Muscle of leg (tissue), 11 donors: ENCODE results near the gene INTS11. TPM values are rescaled to one million over a fixed set of nuclear protein-coding genes. Genes with fewer than 3 reads are reported as not detected.

Source experiments
- DNase-seq: peaks from one replicate; pipeline ENCODE4 v3.0.0; 2013
- H3K27ac ChIP-seq: one replicate; pipeline ENCODE4 v1.5.1; 2013; ENCODE audit warnings: mild to moderate bottlenecking, low read length, control low read depth
- H3K27me3 ChIP-seq: one replicate; pipeline ENCODE4 v1.6.1; 2013; ENCODE audit warnings: low read length; ENCODE audit not compliant: control insufficient read depth, insufficient read depth
- H3K36me3 ChIP-seq: one replicate; pipeline ENCODE4 v1.6.1; 2013; ENCODE audit warnings: low read length; ENCODE audit not compliant: control insufficient read depth, insufficient read depth
- H3K4me1 ChIP-seq: one replicate; pipeline ENCODE4 v1.6.1; 2013; ENCODE audit warnings: low read length; ENCODE audit not compliant: control insufficient read depth, insufficient read depth
- H3K4me3 ChIP-seq: one replicate; pipeline ENCODE4 v1.5.1; 2013; ENCODE audit warnings: low read length, control low read depth
- H3K9me3 ChIP-seq: replicated peaks from 2 replicates; pipeline ENCODE4 v1.6.1; 2013; ENCODE audit warnings: low read depth, low read length; ENCODE audit not compliant: control insufficient read depth
- WGBS: methylation state at CpG from one replicate; pipeline ENCODE4 v1.1.5; 2013; ENCODE audit warnings: missing lambda C conversion rate; ENCODE audit not compliant: insufficient coverage; 5-methylcytosine and 5-hydroxymethylcytosine counted together
- polyA plus RNA-seq, 8 donors: library from polyadenylated mRNA; unstranded; fragments of 120-200 nt; gene quantifications; one replicate each; pipeline versions ENCODE4 v1.2.1 to v1.2.3, GENCODE V29; 2013; ENCODE audit warnings: inconsistent platforms in 1 of 8, low replicate concordance in 1 of 8; ENCODE audit not compliant: insufficient read length in 8 of 8, insufficient read depth in 1 of 8
- total RNA-seq: library from RNA; stranded (reverse); fragments of 120-200 nt; gene quantifications from one replicate; pipeline ENCODE4 v1.2.4, GENCODE V29; 2013

INTS11 gene
- total and polyA plus RNA-seq, 9 donors, result 55.9 to 100 (median 86.0) TPM

- Histone ChIP-seq H3K27me3 (no peaks in the 10 kb centered on the region), H3K4me1 (peaks cover 25% of the 10 kb centered on the region), H3K27ac (peak overlapping the region; percentile 35), H3K4me3 (no peak overlapping the region), H3K9me3 (no peaks in the 10 kb centered on the region), H3K36me3 (peaks cover 33% of the 10 kb centered on the region)
- WGBS, result 58% methylated on average over 12 of the region's 15 CpGs
- DNase-seq, result no peak
These were observed 6.1 kb upstream of the INTS11 start for GRCh38 chr1:1330366-1331067.

DNA sequence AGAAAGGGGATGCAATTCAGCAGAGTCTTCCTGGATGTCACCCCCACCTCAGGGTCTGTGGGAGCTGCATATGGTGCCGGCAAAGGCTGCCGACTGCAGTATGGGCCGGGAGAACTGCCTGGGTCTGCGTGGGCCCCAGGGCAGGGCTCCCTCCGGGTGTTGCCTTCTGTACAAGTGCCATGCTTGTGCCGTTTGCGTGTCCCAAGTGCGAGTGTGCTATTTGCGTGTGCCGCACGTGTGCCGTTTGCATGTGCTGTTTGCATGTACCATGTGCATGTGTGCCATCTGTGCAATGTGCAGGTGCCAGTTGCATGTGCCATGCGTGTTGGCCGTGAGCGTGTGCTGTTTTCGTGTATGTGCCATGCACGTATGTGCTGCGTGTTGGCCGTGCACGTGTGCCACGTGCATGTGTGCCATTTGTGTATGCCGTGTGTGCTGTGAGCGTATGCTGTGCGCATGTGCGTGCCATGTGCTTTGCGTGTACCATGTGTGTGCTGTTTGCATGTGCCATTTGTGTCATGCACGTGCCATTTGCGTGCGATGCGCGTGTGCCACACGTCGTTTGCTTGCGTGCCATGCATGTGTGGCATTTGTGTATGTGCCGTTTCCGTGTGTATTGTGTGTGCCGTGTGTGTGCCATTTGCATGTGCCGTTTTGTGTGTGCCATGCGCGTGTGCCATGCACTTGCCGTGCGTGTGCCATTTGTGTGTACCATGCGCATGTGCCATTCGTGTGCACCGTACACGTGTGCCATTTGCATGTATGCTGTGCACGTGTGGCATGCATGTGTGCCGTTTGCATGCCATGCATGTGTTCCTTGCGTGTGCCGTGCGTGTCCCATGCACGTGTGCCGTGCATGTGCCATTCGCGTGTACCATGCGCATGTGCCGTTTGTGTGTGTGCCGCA is 5.1 kb upstream of the INTS11 start:
- H3K4me3 ChIP-seq, result no peak overlapping the region
- 90% methylated on average over 58 of the region's 58 CpGs for WGBS

GRCh38 chr1:1328254-1328653 is 3.8 kb upstream of the INTS11 start:
- Histone ChIP-seq H3K36me3 (peaks cover 29% of the 10 kb centered on the region), H3K9me3 (no peaks in the 10 kb centered on the region), H3K27me3 (no peaks in the 10 kb centered on the region), H3K4me3 (no peak overlapping the region), H3K27ac (no peak overlapping the region), H3K4me1 (peaks cover 35% of the 10 kb centered on the region)
- no peak for DNase-seq
- WGBS, result 79% methylated on average over 13 of the region's 15 CpGs

More for the DNA sequence above, 5.1 kb upstream of the INTS11 start:
- Histone ChIP-seq H3K27me3 (no peaks in the 10 kb centered on the region), H3K27ac (no peak overlapping the region), H3K36me3 (peaks cover 29% of the 10 kb centered on the region), H3K4me1 (peaks cover 31% of the 10 kb centered on the region), H3K9me3 (no peaks in the 10 kb centered on the region)
- no peak for DNase-seq

- WGBS, result 90% methylated on average over 40 of the region's 40 CpGs
- Histone ChIP-seq H3K36me3 (peaks cover 29% of the 10 kb centered on the region), H3K9me3 (no peaks in the 10 kb centered on the region), H3K4me3 (no peak overlapping the region), H3K4me1 (peaks cover 41% of the 10 kb centered on the region), H3K27ac (no peak overlapping the region), H3K27me3 (no peaks in the 10 kb centered on the region)
- no peak for DNase-seq
These were observed 2.8 kb upstream of the INTS11 start for GRCh38 chr1:1327291-1327690.

GRCh38 chr1:1326075-1326605 is 1.7 kb upstream of the INTS11 start:
- WGBS, result 75% methylated on average over 8 of the region's 8 CpGs
- no peak for DNase-seq
- Histone ChIP-seq H3K36me3 (peaks cover 39% of the 10 kb centered on the region), H3K27me3 (no peaks in the 10 kb centered on the region), H3K27ac (no peak overlapping the region), H3K4me1 (peaks cover 35% of the 10 kb centered on the region), H3K4me3 (no peak overlapping the region), H3K9me3 (no peaks in the 10 kb centered on the region)

- no peak for DNase-seq
- Histone ChIP-seq H3K27me3 (no peaks in the 10 kb centered on the region), H3K27ac (no peak overlapping the region), H3K36me3 (peaks cover 44% of the 10 kb centered on the region), H3K4me3 (peak overlapping the region; percentile 86), H3K4me1 (peaks cover 28% of the 10 kb centered on the region), H3K9me3 (no peaks in the 10 kb centered on the region)
- WGBS, result 62% methylated on average over 15 of the region's 16 CpGs
These were observed 1.0 kb upstream of the INTS11 start for GRCh38 chr1:1325288-1326074.

- Histone ChIP-seq H3K27ac (no peak overlapping the region), H3K36me3 (peaks cover 56% of the 10 kb centered on the region), H3K27me3 (no peaks in the 10 kb centered on the region), H3K4me1 (peaks cover 25% of the 10 kb centered on the region), H3K4me3 (peak overlapping the region; percentile 86), H3K9me3 (no peaks in the 10 kb centered on the region)
- WGBS, result under 1% methylated on average over 40 of the region's 41 CpGs
- no peak for DNase-seq
These were observed 356 bp downstream of the INTS11 start for GRCh38 chr1:1324084-1324523.

DNA sequence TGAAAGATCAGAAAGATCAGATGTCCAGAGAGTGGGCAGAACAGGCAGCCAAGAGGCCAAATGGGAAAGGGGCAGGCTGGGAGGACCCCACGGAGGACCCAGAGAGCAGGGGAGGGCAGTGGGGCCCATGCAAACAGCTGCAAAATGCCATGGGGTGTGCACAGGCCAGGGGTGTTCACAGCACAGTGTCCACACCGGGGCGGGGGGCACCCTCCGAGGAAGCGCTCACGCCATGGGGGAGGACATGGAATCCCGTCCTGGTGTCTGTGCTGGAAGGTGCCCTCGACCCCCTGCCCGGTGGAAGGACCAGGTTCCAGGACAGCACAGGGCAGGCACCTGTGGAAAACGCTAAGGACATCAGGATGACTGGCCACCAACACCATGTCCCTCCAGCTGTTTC is 1.5 kb downstream of the INTS11 start:
- Histone ChIP-seq H3K9me3 (no peaks in the 10 kb centered on the region), H3K36me3 (peaks cover 53% of the 10 kb centered on the region), H3K27me3 (no peaks in the 10 kb centered on the region), H3K4me1 (peaks cover 29% of the 10 kb centered on the region), H3K27ac (no peak overlapping the region), H3K4me3 (no peak overlapping the region)
- no peak for DNase-seq
- 85% methylated on average over 10 of the region's 10 CpGs for WGBS

DNA sequence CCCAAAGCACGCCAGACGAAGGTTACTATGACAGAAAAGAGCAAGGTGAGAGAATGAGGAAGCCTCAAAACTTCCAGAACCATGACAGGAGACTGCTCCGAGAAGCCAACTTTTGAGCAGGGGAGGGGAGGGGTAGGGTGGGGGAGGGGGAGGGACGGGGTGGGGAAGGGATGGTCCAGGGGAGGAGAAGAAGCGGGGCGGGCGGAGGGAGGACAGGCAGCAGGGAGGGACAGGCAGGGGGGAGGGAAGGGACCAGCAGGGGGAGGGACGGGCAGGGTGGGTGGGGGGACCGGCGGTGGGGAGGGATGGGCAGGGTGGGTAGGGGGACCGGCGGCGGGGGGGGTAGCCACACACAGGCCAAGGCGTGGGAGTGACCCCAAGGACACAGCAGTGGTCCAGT is 2.0 kb downstream of the INTS11 start:
- Histone ChIP-seq H3K36me3 (peaks cover 49% of the 10 kb centered on the region), H3K27me3 (no peaks in the 10 kb centered on the region), H3K4me3 (no peak overlapping the region), H3K27ac (no peak overlapping the region), H3K9me3 (no peaks in the 10 kb centered on the region), H3K4me1 (peaks cover 29% of the 10 kb centered on the region)
- no peak for DNase-seq
- 57% methylated on average over 1 of the region's 14 CpGs for WGBS
